Measurements from ENCODE around the gene NHSL2. TPM values are rescaled to one million over a fixed set of nuclear protein-coding genes. Genes with fewer than 3 reads are reported as not detected.
"Not testable (repeated sequence)": the region's sequence is repeated elsewhere in the genome, so short reads cannot be mapped to it uniquely, and the experiment has no call there.

Gene NHSL2
- total RNA-seq, 1 experiment from 2014 or later: not detected

- in situ Hi-C loops (cut with HindIII; ENCODE audit: low pct_unique_long_range_greater_than_20kb, low sequenced_read_pairs): no loop called here
Measured at GRCh38 chrX:72141372-72142004, 230.8 kb downstream of the NHSL2 start.

GRCh38 chrX:72142094-72142793 is 231.6 kb downstream of the NHSL2 start:
- DNase-seq (ENCODE audit: low read depth, low spot score): no peak
- in situ Hi-C loops (cut with HindIII; ENCODE audit: low pct_unique_long_range_greater_than_20kb, low sequenced_read_pairs): no loop called here

More at GRCh38 chrX:72141372-72142004, 230.8 kb downstream of the NHSL2 start:
- DNase-seq (ENCODE audit: low read depth, low spot score): no peak

- in situ Hi-C loops (cut with HindIII; ENCODE audit: low pct_unique_long_range_greater_than_20kb, low sequenced_read_pairs): no loop called here
- DNase-seq (ENCODE audit: low read depth, low spot score): no peak
Measured at GRCh38 chrX:72142794-72143608, 232.4 kb downstream of the NHSL2 start.

- DNase-seq (ENCODE audit: low read depth, low spot score): no peak
- in situ Hi-C loops (cut with HindIII; ENCODE audit: low pct_unique_long_range_greater_than_20kb, low sequenced_read_pairs): no loop called here
Measured at GRCh38 chrX:72143609-72143907, 232.9 kb downstream of the NHSL2 start.

DNA sequence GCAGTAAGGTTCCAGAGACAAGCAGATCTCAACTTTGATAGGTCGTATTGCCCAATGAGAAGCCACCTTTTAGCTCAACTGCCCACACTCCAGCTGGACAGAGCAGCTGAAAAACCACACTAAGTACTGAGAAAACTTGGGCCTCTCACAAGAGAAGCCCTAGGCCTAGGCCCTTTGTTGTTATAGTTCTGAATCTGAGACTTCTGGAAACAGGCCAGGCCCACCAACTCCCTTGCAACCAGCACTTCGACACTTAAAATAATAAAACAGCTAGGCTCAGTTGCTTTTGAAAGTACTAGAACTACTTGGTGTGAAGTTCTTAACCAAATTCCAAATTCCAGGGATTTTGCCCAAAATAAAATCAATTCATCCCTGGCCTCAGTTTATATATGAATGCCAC is 234.5 kb downstream of the NHSL2 start:
- in situ Hi-C loops (cut with HindIII; ENCODE audit: low pct_unique_long_range_greater_than_20kb, low sequenced_read_pairs): no loop called here
- no peak for DNase-seq (ENCODE audit: low read depth, low spot score)

GRCh38 chrX:72146527-72146926 is 235.9 kb downstream of the NHSL2 start:
- in situ Hi-C loops (cut with HindIII; ENCODE audit: low pct_unique_long_range_greater_than_20kb, low sequenced_read_pairs): no loop called here
- no peak for DNase-seq (ENCODE audit: low read depth, low spot score)

GRCh38 chrX:72158773-72159172 is 248.1 kb downstream of the NHSL2 start:
- DNase-seq (ENCODE audit: low read depth, low spot score): no peak
- in situ Hi-C loops (cut with HindIII; ENCODE audit: low pct_unique_long_range_greater_than_20kb, low sequenced_read_pairs): no loop called here

DNA sequence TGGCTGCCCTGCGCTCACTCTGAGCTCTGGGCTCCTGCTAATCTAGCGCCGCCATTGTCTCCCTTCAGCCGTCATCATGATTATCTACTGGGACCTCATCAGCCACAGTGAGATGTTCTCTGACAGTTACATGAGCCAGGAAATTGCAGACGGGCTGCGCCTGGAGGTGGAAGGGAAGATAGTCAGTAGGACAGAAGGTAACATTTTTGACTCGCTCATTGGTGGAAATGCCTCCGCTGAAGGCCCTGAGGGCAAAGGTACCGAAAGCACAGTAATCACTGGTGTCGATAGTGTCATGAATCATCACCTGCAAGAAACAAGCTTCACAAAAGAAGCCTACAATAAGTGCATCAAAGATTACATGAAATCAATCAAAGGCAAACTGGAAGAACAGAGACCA is 249.1 kb downstream of the NHSL2 start:
- in situ Hi-C loops (cut with HindIII; ENCODE audit: low pct_unique_long_range_greater_than_20kb, low sequenced_read_pairs): no loop called here
- no peak for DNase-seq (ENCODE audit: low read depth, low spot score)

GRCh38 chrX:72165551-72165950 is 254.9 kb downstream of the NHSL2 start:
- DNase-seq (ENCODE audit: low read depth, low spot score): no peak
- in situ Hi-C loops (cut with HindIII; ENCODE audit: low pct_unique_long_range_greater_than_20kb, low sequenced_read_pairs): no loop called here

- DNase-seq (ENCODE audit: low read depth, low spot score): no peak
- in situ Hi-C loops (cut with HindIII; ENCODE audit: low pct_unique_long_range_greater_than_20kb, low sequenced_read_pairs): no loop called here
Measured at GRCh38 chrX:72169008-72169728, 258.5 kb downstream of the NHSL2 start.

DNA sequence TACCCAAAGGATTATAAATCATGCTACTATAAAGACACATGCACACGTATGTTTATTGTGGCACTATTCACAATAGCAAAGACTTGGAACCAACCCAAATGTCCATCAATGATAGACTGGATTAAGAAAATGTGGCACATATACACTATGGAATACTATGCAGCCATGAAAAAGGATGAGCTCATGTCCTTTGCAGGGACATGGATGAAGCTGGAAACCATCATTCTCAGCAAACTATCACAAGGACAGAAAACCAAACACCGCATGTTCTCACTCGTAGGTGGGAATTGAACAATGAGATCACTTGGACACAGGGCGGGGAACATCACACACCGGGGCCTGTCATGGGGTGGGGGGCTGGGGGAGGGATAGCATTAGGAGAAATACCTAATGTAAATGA is 265.6 kb downstream of the NHSL2 start:
- DNase-seq (ENCODE audit: low read depth, low spot score); in situ Hi-C loops (cut with HindIII; ENCODE audit: low pct_unique_long_range_greater_than_20kb, low sequenced_read_pairs): not testable (repeated sequence)

DNA sequence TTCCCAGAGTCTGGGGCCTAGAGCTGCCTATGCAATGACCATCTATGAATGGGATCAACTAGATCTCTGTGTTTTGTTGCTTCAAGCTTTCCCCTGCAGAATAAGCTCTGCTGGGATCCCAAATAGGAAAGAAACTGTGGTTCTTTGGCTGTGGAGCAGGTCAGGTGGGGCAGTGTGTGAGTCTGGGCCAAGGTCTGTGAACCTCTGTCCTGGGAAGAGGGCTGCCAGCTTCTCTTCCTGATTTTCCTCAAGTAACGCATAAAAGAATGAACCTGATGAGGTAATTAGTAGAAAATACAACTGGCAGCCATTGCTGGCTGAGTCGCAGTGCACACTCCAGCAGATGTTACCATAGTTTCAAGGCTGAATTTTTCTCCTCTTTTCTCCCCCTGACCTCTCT is 266.3 kb downstream of the NHSL2 start:
- in situ Hi-C loops (cut with HindIII; ENCODE audit: low pct_unique_long_range_greater_than_20kb, low sequenced_read_pairs): no loop called here
- no peak for DNase-seq (ENCODE audit: low read depth, low spot score)

DNA sequence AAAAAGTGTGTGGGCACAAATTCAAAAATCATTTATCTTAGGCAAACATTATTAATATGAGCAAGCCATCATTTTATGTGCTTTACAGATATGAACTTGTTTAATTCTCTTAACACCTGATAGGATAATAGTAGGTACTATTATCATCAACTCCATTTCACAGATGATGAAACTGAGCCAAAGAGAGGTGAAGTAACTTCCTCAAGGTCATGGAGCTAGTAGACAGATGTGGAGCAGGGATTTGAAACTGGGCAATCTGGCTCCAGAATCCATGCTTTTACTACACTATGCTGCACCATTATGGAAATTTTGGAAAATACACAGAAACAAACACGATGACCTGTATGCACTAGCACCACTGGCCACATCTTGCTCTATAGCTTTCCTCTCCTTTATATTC is 269.9 kb downstream of the NHSL2 start:
- DNase-seq (ENCODE audit: low read depth, low spot score): no peak
- in situ Hi-C loops (cut with HindIII; ENCODE audit: low pct_unique_long_range_greater_than_20kb, low sequenced_read_pairs): no loop called here

DNA sequence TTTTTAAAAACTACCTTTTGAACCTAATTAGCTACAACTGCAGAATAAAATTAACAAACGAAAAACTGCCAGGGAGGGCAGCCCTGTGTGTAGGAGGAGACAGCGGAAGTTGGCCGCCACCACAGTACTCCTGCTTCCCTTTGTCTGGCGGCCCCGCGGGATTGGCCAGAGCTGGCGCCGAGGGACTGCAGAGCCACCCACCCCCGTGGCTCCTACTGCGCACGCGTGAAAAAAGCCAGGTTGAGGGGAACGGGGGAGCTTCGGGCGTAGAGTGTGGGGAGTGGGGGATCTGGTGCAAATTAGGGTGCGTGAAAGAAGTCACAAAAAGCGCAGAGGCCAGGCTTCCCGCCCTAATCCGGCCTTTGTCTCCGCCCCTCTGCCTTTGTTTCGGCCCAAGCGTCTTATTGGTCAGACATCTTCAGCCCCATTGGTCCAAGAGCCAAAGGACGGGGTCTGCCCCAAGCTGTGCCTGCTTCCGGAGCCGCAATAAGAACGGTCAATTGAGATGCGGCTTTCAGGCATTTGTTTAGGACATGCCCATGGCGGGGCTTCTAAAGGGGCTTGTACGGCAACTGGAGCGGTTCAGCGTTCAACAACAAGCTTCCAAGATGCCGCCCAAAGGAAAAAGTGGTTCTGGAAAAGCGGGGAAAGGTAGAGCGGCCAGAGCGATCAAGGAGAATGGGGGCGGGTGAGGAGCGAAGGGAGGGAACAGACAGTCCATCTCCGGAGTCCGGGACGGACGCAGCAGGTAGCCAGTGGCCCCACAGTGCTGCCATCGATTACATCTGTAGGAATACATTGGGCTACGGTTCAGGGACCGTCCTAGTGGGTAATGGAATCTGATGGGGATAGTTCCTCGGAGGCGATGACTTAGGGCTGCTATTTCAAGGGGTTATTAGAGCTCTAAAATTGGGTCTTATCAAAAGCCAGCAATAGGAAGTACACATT is 270.8 kb downstream of the NHSL2 start, which contains the start of gene PIN4:
TSS of gene PIN4 (plus strand) at position 580 of the 948 bp plus-strand sequence. CDS start at position 609, 29 bp downstream.
- peak; percentile 96 for DNase-seq (ENCODE audit: low read depth, low spot score)
- in situ Hi-C loops (cut with HindIII; ENCODE audit: low pct_unique_long_range_greater_than_20kb, low sequenced_read_pairs): no loop called here

DNA sequence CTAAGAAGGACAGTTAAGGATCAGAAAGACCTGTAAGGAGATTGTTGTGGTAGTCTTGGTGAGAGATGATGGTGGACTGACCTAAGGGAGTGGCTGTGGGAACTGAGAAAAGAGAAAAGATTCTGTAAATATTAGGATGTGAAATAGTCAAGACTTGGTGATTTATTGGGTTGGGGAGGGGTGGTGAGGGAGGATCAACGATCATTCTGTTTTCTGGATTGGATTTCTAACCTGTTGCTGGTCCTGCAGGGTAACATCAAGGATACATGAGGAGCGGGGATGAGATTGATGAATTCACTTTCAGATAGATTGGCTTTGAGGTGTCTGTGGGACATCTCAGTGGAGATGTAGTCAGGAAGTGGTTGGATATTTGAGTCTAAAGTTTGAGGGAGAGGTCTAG is 272.3 kb downstream of the NHSL2 start:
- DNase-seq (ENCODE audit: low read depth, low spot score): no peak
- in situ Hi-C loops (cut with HindIII; ENCODE audit: low pct_unique_long_range_greater_than_20kb, low sequenced_read_pairs): no loop called here

DNA sequence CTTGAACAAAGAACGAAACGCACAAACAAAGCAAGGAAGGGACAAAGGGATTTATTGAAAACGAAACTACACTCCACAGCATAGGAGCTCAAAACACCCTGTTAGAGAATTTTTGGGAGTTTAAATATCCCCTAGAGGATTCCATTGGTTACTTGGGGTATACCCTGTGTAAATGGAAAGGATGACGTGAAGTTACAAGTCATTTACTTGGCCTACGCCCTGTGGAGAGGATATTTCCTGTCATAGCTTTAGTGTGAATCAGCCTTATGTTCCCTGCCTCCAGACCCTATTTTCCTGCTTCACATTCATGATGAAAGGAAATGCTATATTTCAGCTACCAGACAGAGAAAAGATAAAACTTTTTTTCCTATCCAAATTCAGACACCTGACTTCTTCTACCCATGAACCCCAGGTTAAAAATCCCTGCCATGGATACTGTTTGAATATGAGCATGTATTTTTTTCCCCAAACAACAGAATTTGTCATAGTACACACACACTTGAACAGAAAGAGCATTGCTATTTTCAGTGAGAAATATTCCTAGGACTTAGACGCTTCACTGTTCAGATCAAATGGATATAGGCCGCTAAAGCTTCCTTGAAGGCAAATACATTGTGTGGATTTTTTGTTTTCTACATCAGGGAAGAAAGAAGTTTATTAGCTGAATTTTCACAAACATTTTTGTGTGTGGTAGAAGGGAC is 291.3 kb downstream of the NHSL2 start:
- peak; percentile 1 for DNase-seq (ENCODE audit: low read depth, low spot score)
- in situ Hi-C loops (cut with HindIII; ENCODE audit: low pct_unique_long_range_greater_than_20kb, low sequenced_read_pairs): no loop called here

Data from SK-MEL-5 (cell line).